PC-3 (cell line): ENCODE results near the gene MLC1. TPM values are rescaled to one million over a fixed set of nuclear protein-coding genes. Genes with fewer than 3 reads are reported as not detected.
"Not testable (repeated sequence)": the region's sequence is repeated elsewhere in the genome, so short reads cannot be mapped to it uniquely, and the experiment has no call there.

Source experiments
- ATAC-seq: fragments of 200-7000 bp; cut with Tn5 transposase; 2 replicates; pipeline ENCODE4 v1.9.1; 2020; ENCODE audit warnings: mild to moderate bottlenecking, moderate library complexity
- BruUV-seq: library from RNA; stranded (reverse); fragments of 400-500 nt; replicated peaks from 2 replicates; lab custom pipeline; 2021; lab: Mats Ljungman, UMichigan
- CTCF ChIA-PET: fragments of 300-600 bp; sonication (Branson Sonifier 250); formaldehyde crosslinking; loops from one replicate; lab custom pipeline; 2022; ENCODE audit warnings: antibody characterized with exemption; lab: Charles Lee
- POLR2A ChIA-PET: fragments of 300-600 bp; sonication (Branson Sonifier 250); formaldehyde crosslinking; loops from one replicate; lab custom pipeline; 2022; ENCODE audit warnings: antibody characterized with exemption; ENCODE audit not compliant: unreplicated experiment; lab: Charles Lee
- DNase-seq: peaks from one replicate; pipeline ENCODE4 v3.0.0-alpha.2; 2015
- H2AFZ ChIP-seq: fragments of 300-600 bp; sonication (generic); 2 replicates; pipeline ENCODE4 v1.6.0; 2016; ENCODE audit warnings: antibody characterized with exemption, low read length
- H3F3A ChIP-seq: fragments of 300-600 bp; sonication (generic); one replicate; pipeline ENCODE4 v1.6.0; 2017; ENCODE audit warnings: antibody characterized with exemption, low read length, control low read depth, mild to moderate bottlenecking; ENCODE audit not compliant: unreplicated experiment
- H3K27ac ChIP-seq: fragments of 300-600 bp; sonication (generic); 2 replicates; pipeline ENCODE4 v1.5.1; 2016; ENCODE audit warnings: mild to moderate bottlenecking, low read length
- H3K27me3 ChIP-seq: fragments of 300-600 bp; sonication (generic); 2 replicates; pipeline ENCODE4 v1.6.1; 2016; ENCODE audit warnings: low read length, mixed read lengths
- H3K36me3 ChIP-seq: fragments of 300-600 bp; sonication (generic); 2 replicates; pipeline ENCODE4 v1.6.1; 2016; ENCODE audit warnings: low read depth, mixed run types, low read length, mixed read lengths
- H3K4me1 ChIP-seq: fragments of 300-600 bp; sonication (generic); 2 replicates; pipeline ENCODE4 v1.5.1; 2016; ENCODE audit warnings: low read length; ENCODE audit not compliant: insufficient read depth
- H3K4me2 ChIP-seq: fragments of 300-600 bp; sonication (generic); 2 replicates; pipeline ENCODE4 v1.6.0; 2016; ENCODE audit warnings: low read length
- H3K4me3 ChIP-seq: fragments of 300-600 bp; sonication (generic); 2 replicates; pipeline ENCODE4 v1.5.1; 2016; ENCODE audit warnings: mild to moderate bottlenecking, low read length, mixed read lengths
- H3K79me2 ChIP-seq: fragments of 300-600 bp; sonication (generic); 2 replicates; pipeline ENCODE4 v1.6.1; 2017; ENCODE audit warnings: low read length, mixed read lengths
- H3K9ac ChIP-seq: fragments of 300-600 bp; sonication (generic); 2 replicates; pipeline ENCODE4 v1.6.0; 2016; ENCODE audit warnings: mild to moderate bottlenecking, low read length
- H3K9me2 ChIP-seq: fragments of 300-600 bp; sonication (generic); replicated peaks from 2 replicates; pipeline ENCODE4 v1.6.1; 2016; ENCODE audit warnings: mixed run types, low read length, mixed read lengths
- H3K9me3 ChIP-seq: fragments of 300-600 bp; sonication (generic); 2 replicates; pipeline ENCODE4 v1.6.1; 2016; ENCODE audit warnings: low read length, mixed read lengths
- H4K20me1 ChIP-seq: fragments of 300-600 bp; sonication (generic); 2 replicates; pipeline ENCODE4 v1.6.1; 2016; ENCODE audit warnings: low read length, mixed read lengths
- EZH2 ChIP-seq: fragments of 300-600 bp; sonication (generic); IDR thresholded peaks from one replicate; pipeline ENCODE4 v1.6.1; 2017; ENCODE audit warnings: antibody characterized with exemption, mild to moderate bottlenecking, low read length; ENCODE audit not compliant: unreplicated experiment
- EZH2phosphoT487 ChIP-seq: fragments of 300-600 bp; sonication (generic); IDR thresholded peaks from 2 replicates; pipeline ENCODE4 v1.6.1; 2018; ENCODE audit warnings: mild to moderate bottlenecking, antibody characterized with exemption, low read length, borderline replicate concordance
- intact Hi-C: fragments of 100-400 bp; cut with micrococcal nuclease; formaldehyde crosslinking; loops from 2 replicates; pipeline ENCODE4 v1.9.0; 2023
- total RNA-seq: library from RNA; depleted of rRNA; stranded (reverse); fragments of >200 nt; gene quantifications from 2 replicates; pipeline ENCODE4 v1.2.3, GENCODE V29; 2014
- TF ChIP-seq, protein P1 (sequence below): fragments of 300-600 bp; sonication (generic); conservative IDR thresholded peaks from 2 replicates; pipeline ENCODE4 v1.5.1; 2017; ENCODE audit warnings: antibody characterized with exemption, low read depth, mild to moderate bottlenecking, low read length

MLC1 gene
- total RNA-seq, 1 experiment from 2014 or later, result 0.62 TPM

DNA sequence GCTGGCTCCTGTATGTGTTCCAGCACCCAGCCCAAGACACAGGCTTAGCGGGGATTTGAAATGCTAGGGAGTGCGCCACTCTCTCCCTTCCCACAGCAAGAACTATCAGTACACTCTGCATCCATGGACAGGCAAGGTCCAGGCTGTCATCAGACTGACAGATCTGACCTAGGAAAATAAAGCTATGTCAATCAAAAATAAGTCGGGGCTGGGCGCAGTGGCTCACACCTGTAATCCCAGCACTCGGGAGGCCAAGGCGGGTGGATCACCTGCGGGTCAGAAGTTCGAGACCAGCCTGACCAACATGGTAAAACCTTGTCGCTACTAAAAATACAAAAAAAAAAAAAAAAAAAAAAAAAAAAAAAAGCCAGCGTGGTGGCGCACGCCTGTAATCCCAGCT is 2.9 kb upstream of the MLC1 start:
- no peak overlapping the region for H3K4me3 ChIP-seq
- no peak overlapping the region for H2AFZ ChIP-seq
- POLR2A ChIA-PET, result no interaction called here
- no peaks in the 10 kb centered on the region for H3K9me2 ChIP-seq
- intact Hi-C loops, result no loop called here
- no peaks in the 10 kb centered on the region for H4K20me1 ChIP-seq
- CTCF ChIA-PET, result no interaction called here
- ATAC-seq (no peak), DNase-seq (no peak)
- H3K4me1 ChIP-seq, result no peaks in the 10 kb centered on the region
- H3K9me3 ChIP-seq, result no peaks in the 10 kb centered on the region
- H3K79me2 ChIP-seq, result no peaks in the 10 kb centered on the region
- no peak for TF ChIP-seq EZH2phosphoT487
- TF ChIP-seq, protein P1, sequence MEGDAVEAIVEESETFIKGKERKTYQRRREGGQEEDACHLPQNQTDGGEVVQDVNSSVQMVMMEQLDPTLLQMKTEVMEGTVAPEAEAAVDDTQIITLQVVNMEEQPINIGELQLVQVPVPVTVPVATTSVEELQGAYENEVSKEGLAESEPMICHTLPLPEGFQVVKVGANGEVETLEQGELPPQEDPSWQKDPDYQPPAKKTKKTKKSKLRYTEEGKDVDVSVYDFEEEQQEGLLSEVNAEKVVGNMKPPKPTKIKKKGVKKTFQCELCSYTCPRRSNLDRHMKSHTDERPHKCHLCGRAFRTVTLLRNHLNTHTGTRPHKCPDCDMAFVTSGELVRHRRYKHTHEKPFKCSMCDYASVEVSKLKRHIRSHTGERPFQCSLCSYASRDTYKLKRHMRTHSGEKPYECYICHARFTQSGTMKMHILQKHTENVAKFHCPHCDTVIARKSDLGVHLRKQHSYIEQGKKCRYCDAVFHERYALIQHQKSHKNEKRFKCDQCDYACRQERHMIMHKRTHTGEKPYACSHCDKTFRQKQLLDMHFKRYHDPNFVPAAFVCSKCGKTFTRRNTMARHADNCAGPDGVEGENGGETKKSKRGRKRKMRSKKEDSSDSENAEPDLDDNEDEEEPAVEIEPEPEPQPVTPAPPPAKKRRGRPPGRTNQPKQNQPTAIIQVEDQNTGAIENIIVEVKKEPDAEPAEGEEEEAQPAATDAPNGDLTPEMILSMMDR, result no peak
- no peak for TF ChIP-seq EZH2
- H3K27ac ChIP-seq, result no peak overlapping the region
- no peak overlapping the region for H3K9ac ChIP-seq
- no TSS peak for BruUV-seq
- H3K36me3 ChIP-seq, result no peaks in the 10 kb centered on the region
- no peak overlapping the region for H3K4me2 ChIP-seq
- H3K27me3 ChIP-seq, result no peaks in the 10 kb centered on the region
- no peaks in the 10 kb centered on the region for H3F3A ChIP-seq

DNA sequence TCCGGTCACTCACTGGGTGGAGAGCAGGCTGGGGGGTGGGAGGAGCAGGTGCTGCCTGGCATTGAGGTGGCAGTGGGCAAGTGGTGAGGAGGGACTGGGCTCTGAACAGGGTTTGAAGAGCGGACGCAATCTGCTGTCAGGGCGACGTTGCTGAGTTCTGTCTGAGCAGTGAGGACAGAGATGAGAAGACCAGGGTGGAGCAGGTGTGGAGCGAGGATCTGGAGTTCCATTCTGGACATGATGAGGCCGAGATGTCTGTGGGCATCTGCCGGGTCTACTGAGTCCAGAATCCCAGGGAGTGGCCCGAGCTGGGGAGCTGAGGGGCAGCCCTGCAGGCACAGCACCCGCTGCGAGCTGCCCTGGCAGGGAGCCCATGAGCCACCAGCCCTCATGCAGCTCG is 2.4 kb upstream of the MLC1 start:
- intact Hi-C loops, result no loop called here
- no peaks in the 10 kb centered on the region for H3K36me3 ChIP-seq
- H3K4me3 ChIP-seq, result no peak overlapping the region
- H3K4me2 ChIP-seq, result no peak overlapping the region
- DNase-seq (no peak), ATAC-seq (no peak)
- no peak overlapping the region for H3K9ac ChIP-seq
- no peaks in the 10 kb centered on the region for H3K9me2 ChIP-seq
- H3K27ac ChIP-seq, result no peak overlapping the region
- ChIA-PET CTCF (no interaction called here), POLR2A (no interaction called here)
- no peaks in the 10 kb centered on the region for H3K9me3 ChIP-seq
- no peak overlapping the region for H2AFZ ChIP-seq
- no peaks in the 10 kb centered on the region for H3K4me1 ChIP-seq
- no TSS peak for BruUV-seq
- no peaks in the 10 kb centered on the region for H4K20me1 ChIP-seq
- no peaks in the 10 kb centered on the region for H3K79me2 ChIP-seq
- no peaks in the 10 kb centered on the region for H3K27me3 ChIP-seq
- TF ChIP-seq EZH2phosphoT487 (no peak), EZH2 (no peak)
- TF ChIP-seq, protein P1, result no peak
- H3F3A ChIP-seq, result no peaks in the 10 kb centered on the region

DNA sequence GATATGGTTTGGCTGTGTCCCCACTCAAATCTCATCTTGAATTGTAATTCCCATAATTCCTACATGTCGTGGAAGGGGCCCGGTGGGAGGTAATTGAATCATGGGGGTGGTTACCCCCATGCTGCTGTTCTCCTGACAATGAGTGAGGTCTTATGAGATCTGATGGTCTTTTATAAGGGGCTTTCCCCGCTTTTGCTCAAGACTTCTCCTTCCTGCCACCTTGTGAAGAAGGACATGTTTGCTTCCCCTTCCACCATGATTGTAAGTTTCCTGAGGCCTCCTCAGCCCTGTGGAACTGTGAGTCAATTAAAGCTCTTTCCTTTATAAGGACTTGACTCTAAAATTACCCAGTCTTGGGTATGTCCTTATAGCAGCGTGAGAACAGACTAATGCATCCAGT is 1.7 kb upstream of the MLC1 start:
- H3K79me2 ChIP-seq, intact Hi-C loops, H3K4me2 ChIP-seq, BruUV-seq, CTCF ChIA-PET, H3F3A ChIP-seq, H2AFZ ChIP-seq, H4K20me1 ChIP-seq, POLR2A ChIA-PET, H3K4me1 ChIP-seq, DNase-seq, ATAC-seq, H3K27me3 ChIP-seq, H3K4me3 ChIP-seq, H3K9me2 ChIP-seq, H3K27ac ChIP-seq, H3K9me3 ChIP-seq, H3K9ac ChIP-seq, H3K36me3 ChIP-seq: not testable (repeated sequence)
